HG02610 (cell line): ENCODE results near the gene PCDH1.

Experiments used
- ATAC-seq: cut with Tn5 transposase; IDR thresholded peaks from one replicate; pipeline ENCODE4 v1.9.1; 2021; ENCODE audit warnings: mild to moderate bottlenecking, moderate library complexity; ENCODE audit not compliant: unreplicated experiment

PCDH1 gene

DNA sequence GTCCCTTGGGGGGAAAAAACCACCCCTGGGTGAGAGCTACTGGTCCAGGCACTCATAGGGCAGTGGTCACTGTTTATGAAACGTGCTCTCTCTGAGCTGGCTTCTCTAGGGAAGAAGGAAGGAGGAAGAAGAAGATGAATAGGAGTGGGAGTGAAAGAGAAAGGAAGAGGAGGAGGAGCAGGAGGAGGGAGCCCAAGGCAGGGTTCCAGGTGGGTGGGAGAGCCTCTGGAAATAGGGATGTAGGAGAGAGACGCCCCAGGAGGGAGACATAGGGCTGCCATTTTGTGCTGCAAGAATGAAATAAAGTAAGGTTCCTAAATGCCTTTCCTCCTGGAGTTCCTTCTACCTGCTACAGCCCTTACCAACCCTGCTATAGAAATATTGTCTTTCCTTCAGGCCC is 65.7 kb downstream of the PCDH1 start:
- no peak for ATAC-seq

DNA sequence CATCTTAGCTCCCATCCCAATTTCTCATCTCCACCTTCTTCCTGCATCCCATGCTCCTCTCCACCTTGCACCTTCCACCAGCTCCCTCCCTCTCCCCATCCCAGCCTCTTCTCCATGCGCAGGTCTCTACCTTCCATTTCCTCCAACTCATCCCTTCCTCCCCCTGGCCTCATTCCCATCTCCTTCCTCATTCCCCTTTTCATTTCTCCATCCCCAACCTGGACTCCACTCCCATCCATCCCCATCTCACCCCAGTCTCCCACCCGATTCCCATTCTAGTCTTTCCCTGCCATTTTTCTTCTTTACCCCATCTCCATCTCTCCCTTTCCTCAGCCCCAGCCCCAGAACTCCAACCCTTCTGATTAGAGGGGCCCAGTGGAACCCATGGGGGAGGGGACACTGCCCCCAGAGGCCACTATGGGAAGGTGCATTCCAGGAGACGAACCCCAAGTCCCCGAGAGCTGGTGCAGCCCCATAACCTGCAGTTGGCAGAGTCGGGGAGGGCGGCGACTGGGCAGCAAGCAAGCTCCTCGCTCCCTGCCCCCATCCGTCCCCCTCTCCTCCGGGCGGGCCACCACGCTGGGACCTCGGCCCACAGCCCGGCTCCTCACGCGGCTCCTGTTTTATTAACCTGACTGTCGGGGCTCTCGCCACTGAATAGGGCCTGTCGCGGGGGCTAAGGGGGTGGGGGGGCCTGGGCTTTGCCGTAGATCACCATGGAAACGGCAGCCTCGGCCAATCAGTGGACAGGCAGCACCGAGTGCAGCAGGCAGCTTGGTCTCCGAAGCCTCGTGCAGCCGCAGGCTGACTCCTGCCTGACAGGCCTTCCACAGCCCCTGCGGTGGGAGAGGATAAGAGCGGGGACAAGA is 66.7 kb downstream of the PCDH1 start:
- no peak for ATAC-seq

DNA sequence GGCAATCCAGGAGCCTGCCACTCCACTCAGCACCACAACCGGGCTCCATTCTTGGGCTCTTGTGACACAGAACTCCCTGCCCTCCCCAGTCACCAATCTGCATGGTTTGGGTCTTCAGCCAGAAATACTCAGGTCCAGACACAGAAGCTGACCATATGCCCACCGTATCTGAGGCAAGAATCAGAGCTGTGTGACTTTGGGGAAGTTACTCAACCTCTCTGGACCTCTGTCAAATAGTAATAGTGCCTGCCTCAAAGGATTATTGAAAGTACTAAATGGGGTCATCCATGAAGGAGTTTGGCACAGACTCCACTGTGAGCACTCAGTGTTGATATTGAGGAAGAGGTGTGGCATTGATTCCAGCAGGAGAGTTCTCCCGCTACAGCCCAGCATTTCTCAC is 67.5 kb downstream of the PCDH1 start:
- ATAC-seq: no peak

DNA sequence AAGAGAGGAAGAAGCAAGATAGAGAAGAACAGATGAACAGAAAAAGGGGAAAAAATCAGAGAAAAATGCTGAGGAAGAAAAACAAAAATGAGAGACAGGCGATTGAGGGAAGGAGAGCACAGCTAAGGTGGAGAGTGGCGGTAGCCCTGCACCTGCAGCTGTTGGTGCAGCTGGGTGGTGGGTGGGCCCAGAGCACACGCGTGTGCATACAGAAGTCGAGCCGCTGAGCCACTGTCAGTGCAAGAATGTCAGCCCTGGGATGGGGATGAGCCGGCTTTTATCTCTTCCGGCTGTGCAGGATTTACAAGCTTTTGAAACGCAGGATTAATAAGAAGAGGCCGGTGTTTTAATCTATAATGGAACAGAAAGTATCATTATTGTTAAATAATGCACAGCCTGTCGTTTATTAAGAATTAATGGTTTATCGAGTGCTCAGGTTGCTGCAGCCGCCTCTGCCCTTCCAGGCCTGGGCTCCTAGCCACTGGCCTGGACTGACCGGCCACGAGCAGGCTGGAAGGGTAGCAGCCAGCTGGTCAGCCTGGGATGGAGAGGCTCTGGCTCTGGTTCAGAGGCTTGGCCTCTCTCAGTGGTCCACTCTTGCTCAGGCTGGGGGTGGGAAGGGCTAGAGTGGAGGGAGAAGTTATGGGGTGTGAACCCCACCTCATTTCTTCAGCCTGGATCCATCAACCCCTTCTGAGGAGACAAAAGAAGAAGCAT is 68.7 kb downstream of the PCDH1 start:
- ATAC-seq: no peak

DNA sequence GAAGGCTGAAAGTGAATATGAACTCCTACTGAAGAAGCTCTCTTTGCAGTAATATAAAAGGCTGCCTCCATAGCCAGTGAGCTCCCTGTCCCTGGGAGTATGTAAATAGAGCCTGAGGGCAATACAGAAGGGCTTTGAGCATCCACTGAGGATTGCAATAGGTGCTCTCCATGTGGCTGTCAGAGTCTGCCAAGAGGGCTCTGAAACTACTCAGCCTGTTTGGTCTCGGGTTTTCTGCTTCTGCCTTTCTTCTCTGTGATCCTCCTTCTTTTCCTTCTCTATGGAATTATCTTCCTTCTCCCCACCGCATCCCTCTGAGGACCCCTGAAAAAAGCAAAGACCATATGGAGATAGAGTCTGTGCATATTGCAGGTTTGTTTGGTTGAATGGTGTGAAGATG is 69.4 kb downstream of the PCDH1 start:
- ATAC-seq: no peak

DNA sequence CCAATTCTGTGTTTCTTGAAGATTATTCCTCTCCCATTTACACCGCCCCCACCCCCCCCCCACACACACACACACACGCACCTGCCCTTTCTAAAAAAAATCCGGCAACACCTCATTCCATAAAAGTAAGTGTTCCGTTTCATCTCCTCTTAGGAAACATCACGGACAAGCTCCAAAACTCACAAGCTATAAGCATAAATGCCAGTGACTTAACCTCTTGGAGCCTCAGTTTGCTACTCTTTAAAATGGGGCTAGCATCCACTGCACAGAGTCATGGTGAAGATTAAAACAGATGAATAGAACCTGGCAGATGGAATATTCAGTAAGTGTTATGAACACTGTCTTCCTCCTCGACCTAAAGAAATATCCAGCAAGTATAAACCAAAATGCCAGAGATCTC is 70.5 kb downstream of the PCDH1 start:
- ATAC-seq: no peak

DNA sequence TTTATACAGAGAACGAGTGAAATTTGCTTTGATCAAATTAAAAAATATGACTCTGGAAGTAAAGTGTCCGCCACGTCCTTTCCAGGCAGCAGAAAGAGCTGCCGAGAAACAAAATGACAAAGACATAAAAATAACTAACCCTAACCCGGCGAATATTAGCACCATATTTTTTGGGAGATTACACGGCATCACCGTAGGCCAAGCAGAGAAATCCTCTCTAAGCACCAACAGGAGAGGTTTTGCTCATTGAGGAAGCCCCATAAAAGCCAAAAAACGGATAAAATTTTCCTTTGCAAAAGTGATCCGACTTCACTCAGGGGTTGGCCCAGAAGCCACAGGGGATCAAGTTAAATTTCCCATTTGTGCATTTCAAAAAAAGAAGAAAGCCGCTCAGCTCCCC is 70.9 kb downstream of the PCDH1 start:
- no peak for ATAC-seq

DNA sequence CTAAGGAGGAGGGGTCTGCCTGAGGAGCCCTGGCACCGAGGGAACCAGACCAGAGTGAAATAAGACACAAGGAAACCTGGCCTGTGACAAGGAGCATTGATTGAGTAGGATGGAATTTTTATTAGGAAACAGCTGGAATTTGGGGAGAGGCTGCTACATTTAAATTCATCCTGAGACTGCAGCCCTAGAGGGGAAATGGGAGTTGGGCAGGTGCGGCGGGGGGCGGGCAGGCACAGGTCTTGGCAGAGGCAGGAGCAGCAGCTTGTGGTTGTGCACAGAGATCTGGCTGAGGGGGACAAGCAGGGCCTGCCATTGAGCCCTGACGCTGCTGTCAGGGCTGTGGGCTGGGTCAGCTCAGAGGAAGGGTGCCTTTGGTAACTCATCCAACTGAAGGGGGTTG is 71.6 kb downstream of the PCDH1 start:
- no peak for ATAC-seq

DNA sequence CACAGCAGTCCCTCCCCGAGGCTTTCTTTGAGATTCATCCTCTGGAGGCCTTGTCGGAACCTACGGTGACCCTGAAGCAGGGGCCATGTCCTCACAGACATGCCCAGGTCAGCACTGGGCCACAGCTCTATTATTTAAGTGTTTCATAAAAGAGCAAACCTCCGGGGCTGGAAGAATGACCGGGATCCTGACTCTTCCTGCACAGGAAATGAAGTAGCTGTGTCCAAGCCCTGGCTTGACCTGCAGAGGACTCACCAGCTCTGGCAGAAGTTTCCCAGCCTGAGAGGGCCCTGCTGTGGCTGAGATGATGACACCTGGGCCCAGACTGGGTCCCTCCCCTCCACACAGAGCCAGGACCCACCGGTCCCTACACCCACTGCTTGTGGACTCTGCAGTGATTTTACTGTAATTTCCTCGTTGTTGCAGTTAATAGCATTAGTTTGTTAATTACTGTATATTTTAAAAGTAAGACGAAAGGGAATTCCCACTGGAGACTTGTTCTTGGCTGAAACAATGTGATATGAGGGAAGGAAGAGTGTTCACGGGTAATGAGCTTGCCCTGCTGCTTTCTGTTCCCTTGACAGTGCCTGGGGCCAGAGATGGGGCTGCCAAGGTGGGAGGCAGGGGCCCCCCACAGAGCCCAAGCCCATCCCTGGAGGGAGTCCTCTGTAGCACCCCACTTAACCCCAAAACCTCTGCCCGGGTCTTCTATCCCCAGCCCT is 72.2 kb downstream of the PCDH1 start:
- ATAC-seq: no peak

DNA sequence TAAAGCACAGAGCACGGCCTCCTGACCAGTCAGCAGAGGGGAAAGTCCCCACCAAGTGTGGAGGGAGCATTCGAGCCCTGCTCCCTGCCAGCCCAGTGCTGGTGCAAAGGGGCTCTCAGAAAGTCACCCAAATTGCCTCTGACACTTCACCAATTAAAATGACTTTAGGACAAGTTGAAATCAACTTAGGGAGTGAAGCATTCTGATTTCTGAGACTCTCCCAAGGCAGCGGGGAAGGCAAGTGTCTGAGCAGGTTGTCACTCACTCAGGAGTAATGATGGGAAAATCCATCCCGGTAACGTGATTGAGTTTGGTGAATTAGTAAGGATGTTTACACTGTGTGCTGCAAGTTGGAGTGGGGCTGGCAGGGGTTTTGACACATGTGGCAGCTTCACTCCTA is 73.7 kb downstream of the PCDH1 start:
- no peak for ATAC-seq
